Activated CD8-positive, alpha-beta memory T cell treated with anti-CD3 and anti-CD28 coated beads for 36 hours (primary cell): ENCODE measurements around the gene ATAD3A. TPM values are rescaled to one million over a fixed set of nuclear protein-coding genes. Genes with fewer than 3 reads are reported as not detected.
"Not testable (repeated sequence)": the region's sequence is repeated elsewhere in the genome, so short reads cannot be mapped to it uniquely, and the experiment has no call there.

ENCODE experiments used
- CTCF ChIA-PET: fragments of 350-600 bp; sonication (Branson Sonifier 250); formaldehyde crosslinking; loops from one replicate; lab custom pipeline; 2021; ENCODE audit warnings: antibody characterized with exemption; lab: Charles Lee
- POLR2A ChIA-PET: fragments of 350-600 bp; sonication (Branson Sonifier 250); formaldehyde crosslinking; loops from one replicate; lab custom pipeline; 2021; ENCODE audit warnings: antibody characterized with exemption; lab: Charles Lee
- total RNA-seq, 2 experiments: library from RNA; stranded (reverse); gene quantifications; one replicate each; pipeline ENCODE4 v1.2.3, GENCODE V29; 2021

Gene ATAD3A
- total RNA-seq, 2 experiments from 2014 or later = 92.8 to 97.5 TPM

- POLR2A ChIA-PET = interaction anchor here (0.7 kb wide), 1 partner anchor 82 kb away, joined by 14 read pairs; no protein-coding TSS in a partner anchor
- CTCF ChIA-PET = interaction anchor here (1.5 kb wide), 1 partner anchor 67 kb away, joined by 3 read pairs; no protein-coding TSS in a partner anchor
These were observed 35.0 kb downstream of the ATAD3A start for GRCh38 chr1:1547011-1547410.

- ChIA-PET POLR2A (no interaction called here), CTCF (no interaction called here)
These were observed 35.5 kb downstream of the ATAD3A start for GRCh38 chr1:1547476-1547875.

- CTCF ChIA-PET = no interaction called here
- POLR2A ChIA-PET = no interaction called here
These were observed 36.6 kb downstream of the ATAD3A start for GRCh38 chr1:1548591-1548990.

GRCh38 chr1:1550087-1550486, 38.1 kb downstream of the ATAD3A start:
- CTCF ChIA-PET = no interaction called here
- POLR2A ChIA-PET = no interaction called here

- ChIA-PET CTCF (no interaction called here), POLR2A (no interaction called here)
These were observed 38.9 kb downstream of the ATAD3A start for GRCh38 chr1:1550591-1551432.

GRCh38 chr1:1551524-1552262, 39.7 kb downstream of the ATAD3A start:
- POLR2A ChIA-PET = no interaction called here
- CTCF ChIA-PET = no interaction called here

GRCh38 chr1:1552263-1552639, 40.3 kb downstream of the ATAD3A start:
- POLR2A ChIA-PET = no interaction called here
- CTCF ChIA-PET = interaction anchor here (0.7 kb wide), 1 partner anchor 308 kb away, joined by 4 read pairs; no protein-coding TSS in a partner anchor

GRCh38 chr1:1553821-1554494, 42.0 kb downstream of the ATAD3A start:
- ChIA-PET POLR2A (interaction anchor here (1.2 kb wide), 1 partner anchor 8 kb away, joined by 3 read pairs; no protein-coding TSS in a partner anchor), CTCF (interaction anchor here (0.7 kb wide), 1 partner anchor 39 kb away, joined by 3 read pairs; no protein-coding TSS in a partner anchor)

- CTCF ChIA-PET = no interaction called here
- POLR2A ChIA-PET = interaction anchor here (1.2 kb wide), 1 partner anchor 9 kb away, joined by 3 read pairs; no protein-coding TSS in a partner anchor
These were observed 42.6 kb downstream of the ATAD3A start for GRCh38 chr1:1554550-1554925.

- CTCF ChIA-PET = no interaction called here
- POLR2A ChIA-PET = interaction anchor here (1.2 kb wide), 2 partner anchors 9 to 14 kb away, joined by 3 read pairs; no protein-coding TSS in a partner anchor
These were observed 43.3 kb downstream of the ATAD3A start for GRCh38 chr1:1554926-1555915.

GRCh38 chr1:1556505-1556904, 44.5 kb downstream of the ATAD3A start:
- ChIA-PET CTCF (no interaction called here), POLR2A (interaction anchor here (0.7 to 1.2 kb wide), 2 partner anchors 13 to 20 kb away, joined by 3 read pairs; no protein-coding TSS in a partner anchor)

GRCh38 chr1:1556961-1557360, 45.0 kb downstream of the ATAD3A start:
- POLR2A ChIA-PET = interaction anchor here (0.7 kb wide), 1 partner anchor 21 kb away, joined by 3 read pairs; no protein-coding TSS in a partner anchor
- CTCF ChIA-PET = not testable (repeated sequence)

GRCh38 chr1:1557688-1558087, 45.7 kb downstream of the ATAD3A start:
- ChIA-PET CTCF (interaction anchor here (0.7 to 1.1 kb wide), 2 partner anchors 73 to 272 kb away, joined by 3 read pairs; no protein-coding TSS in a partner anchor), POLR2A (interaction anchor here (0.7 to 1.1 kb wide), 2 partner anchors 12 to 210 kb away, joined by 3 to 6 read pairs; no protein-coding TSS in a partner anchor)

- ChIA-PET POLR2A (interaction anchor here (1.1 kb wide), 1 partner anchor 12 kb away, joined by 3 read pairs; no protein-coding TSS in a partner anchor), CTCF (interaction anchor here (1.1 kb wide), 1 partner anchor 72 kb away, joined by 3 read pairs; no protein-coding TSS in a partner anchor)
These were observed 46.6 kb downstream of the ATAD3A start for GRCh38 chr1:1558591-1558990.

GRCh38 chr1:1559066-1559465, 47.1 kb downstream of the ATAD3A start:
- POLR2A ChIA-PET = interaction anchor here (1.1 kb wide), 1 partner anchor 13 kb away, joined by 3 read pairs; no protein-coding TSS in a partner anchor
- CTCF ChIA-PET = no interaction called here

GRCh38 chr1:1560178-1560577, 48.2 kb downstream of the ATAD3A start:
- ChIA-PET CTCF (no interaction called here), POLR2A (no interaction called here)

- CTCF ChIA-PET = no interaction called here
- POLR2A ChIA-PET = no interaction called here
These were observed 50.0 kb downstream of the ATAD3A start for GRCh38 chr1:1561801-1562470.
